Erythroblast (primary cell): Measurements from ENCODE around the gene BABAM2.

Experiments used
- GATA1 ChIP-seq: IDR thresholded peaks from 2 replicates; pipeline ENCODE4 v1.6.1; 2011; ENCODE audit warnings: low read depth, mild to moderate bottlenecking, control low read depth, low read length, moderate library complexity
- POLR2A ChIP-seq: IDR thresholded peaks from 2 replicates; pipeline ENCODE4 v1.6.1; 2011; ENCODE audit warnings: mild to moderate bottlenecking, low read length

DNA sequence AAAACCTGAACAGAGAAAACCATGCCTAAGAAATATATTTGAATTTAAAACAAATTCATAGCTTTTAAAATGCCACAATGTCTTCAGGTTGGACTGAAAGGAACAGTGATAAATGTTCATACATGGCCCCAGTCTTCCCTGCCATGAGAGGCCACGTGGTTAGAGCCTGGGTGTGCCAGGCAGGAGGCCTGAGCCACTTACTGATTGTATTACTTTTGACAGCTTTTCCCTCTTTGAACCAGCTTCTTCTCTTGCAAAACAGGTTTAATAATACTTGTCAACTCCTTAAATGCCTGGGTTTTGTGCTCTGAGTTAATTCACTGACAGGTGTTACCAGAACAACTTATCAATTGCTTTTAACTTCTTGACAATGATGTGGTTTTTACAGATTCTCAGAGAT, 27.4 kb upstream of the BABAM2 start:
- no peak for TF ChIP-seq POLR2A
- TF ChIP-seq GATA1 = no peak
